ENCODE results near the gene KCNK2.
A peak's percentile ranks its signal among the peaks of the same experiment; 100 is the strongest.

The KCNK2 gene, protein sequence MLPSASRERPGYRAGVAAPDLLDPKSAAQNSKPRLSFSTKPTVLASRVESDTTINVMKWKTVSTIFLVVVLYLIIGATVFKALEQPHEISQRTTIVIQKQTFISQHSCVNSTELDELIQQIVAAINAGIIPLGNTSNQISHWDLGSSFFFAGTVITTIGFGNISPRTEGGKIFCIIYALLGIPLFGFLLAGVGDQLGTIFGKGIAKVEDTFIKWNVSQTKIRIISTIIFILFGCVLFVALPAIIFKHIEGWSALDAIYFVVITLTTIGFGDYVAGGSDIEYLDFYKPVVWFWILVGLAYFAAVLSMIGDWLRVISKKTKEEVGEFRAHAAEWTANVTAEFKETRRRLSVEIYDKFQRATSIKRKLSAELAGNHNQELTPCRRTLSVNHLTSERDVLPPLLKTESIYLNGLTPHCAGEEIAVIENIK

DNA sequence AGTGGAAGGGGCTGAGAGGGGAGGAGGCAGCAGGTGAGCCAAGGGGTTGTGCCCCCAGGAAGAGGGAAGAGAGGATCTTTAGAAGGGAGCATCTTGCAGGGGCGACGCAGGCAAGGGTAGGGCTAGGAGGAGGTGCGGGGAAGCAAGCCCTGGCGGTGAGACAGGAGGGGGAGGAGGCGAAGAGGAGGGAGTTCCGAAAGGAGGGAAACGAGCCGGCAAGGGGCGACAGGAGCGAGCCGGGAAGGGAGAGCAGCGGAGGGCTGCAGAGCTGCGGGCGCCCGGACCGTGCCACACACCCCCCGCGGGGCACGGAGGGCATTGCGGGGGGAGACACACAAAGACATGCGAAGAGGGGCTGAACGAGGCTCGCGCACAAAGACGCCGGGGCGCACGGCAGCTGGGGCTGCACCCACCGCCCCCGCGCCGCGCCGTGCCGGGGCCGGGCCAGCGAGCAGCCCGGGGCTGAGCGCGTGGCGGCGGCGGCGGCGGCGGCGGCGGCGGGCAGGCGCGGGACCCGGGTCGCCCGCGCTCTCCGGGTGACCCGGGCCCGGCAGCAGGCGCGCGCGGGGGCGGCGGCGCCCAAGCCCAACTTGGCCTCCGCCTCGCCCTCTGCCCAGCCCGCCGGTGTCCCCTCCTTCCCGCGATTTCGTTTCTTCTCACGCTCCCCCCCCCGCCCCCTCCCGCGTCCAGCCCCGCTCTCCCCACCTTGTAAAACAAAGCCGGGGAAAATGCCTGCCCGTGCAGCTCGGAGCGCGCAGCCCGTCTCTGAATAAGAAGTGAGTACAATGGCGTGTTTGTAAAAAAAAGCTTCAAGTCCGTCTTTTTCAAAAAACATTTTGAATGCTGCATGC lies at the start of gene KCNK2:
Gene KCNK2 (plus strand): TSS at position 206 of the 851 bp plus-strand sequence. CDS start 649 bp downstream, outside the sequence.
- H3K9ac ChIP-seq (ENCODE audit: low read length) = no peak within 1 kb of the TSS
- H3K27ac ChIP-seq (ENCODE audit: low read depth, low read length) = no peak within 1 kb of the TSS
- H3K4me1 ChIP-seq (ENCODE audit: insufficient read depth, low read length) = peaks cover 6% of the 10 kb centered on the region
- H3K36me3 ChIP-seq (ENCODE audit: insufficient read depth, low read length) = no peaks in the 10 kb centered on the region
- peaks cover 18 to 21% of the 10 kb centered on the region in 2 donors for H3K27me3 ChIP-seq (ENCODE audit: control insufficient read depth in 1 of 2, insufficient read depth in 2 of 2, low read length in 2 of 2)
- no peaks in the 10 kb centered on the region for H3K9me3 ChIP-seq (ENCODE audit: low read length)
- peak within 1 kb of the TSS; percentile 8 to 41 for H3K4me3 ChIP-seq (ENCODE audit: low read depth in 1 of 2, low read length in 2 of 2)

DNA sequence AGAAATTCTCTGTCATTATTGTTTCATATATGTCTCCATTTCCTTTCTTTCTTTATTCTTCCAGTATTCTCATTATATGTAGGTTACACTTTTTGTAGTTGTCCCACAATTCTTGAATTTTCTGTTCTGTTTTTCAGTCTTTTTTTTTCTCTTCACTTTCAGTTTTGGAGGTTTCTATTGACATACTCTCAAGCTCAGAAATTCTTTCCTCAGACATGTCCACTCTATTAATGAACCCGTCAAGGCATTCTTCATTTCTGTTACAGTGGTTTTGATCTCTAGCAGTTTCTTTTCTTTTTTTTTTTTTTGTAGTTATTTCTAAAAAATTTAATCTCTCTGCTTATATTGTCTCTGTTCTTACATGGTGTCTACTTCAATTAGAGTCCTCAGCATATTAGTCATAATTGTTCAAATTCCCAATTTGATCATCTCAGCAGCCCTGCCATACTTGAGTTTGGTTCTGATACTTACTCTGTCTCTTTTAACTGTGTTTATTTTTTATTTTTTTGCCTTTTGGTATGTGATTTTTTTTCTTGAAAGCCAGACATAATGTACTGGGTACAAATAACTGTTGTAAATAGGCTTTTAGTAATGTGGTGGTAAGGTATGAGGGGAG lies 49.5 kb upstream of the KCNK2 start:
- Histone ChIP-seq H3K9ac (ENCODE audit: low read length) (no peak overlapping the region), H3K4me1 (ENCODE audit: insufficient read depth, low read length) (no peaks in the 10 kb centered on the region), H3K36me3 (ENCODE audit: insufficient read depth, low read length) (no peaks in the 10 kb centered on the region), H3K27ac (ENCODE audit: low read depth, low read length) (no peak overlapping the region), H3K27me3 (ENCODE audit: control insufficient read depth in 1 of 2, insufficient read depth in 2 of 2, low read length in 2 of 2) (no peaks in the 10 kb centered on the region), H3K9me3 (ENCODE audit: low read length) (no peaks in the 10 kb centered on the region), H3K4me3 (ENCODE audit: low read depth in 1 of 2, low read length in 2 of 2) (no peak overlapping the region)

DNA sequence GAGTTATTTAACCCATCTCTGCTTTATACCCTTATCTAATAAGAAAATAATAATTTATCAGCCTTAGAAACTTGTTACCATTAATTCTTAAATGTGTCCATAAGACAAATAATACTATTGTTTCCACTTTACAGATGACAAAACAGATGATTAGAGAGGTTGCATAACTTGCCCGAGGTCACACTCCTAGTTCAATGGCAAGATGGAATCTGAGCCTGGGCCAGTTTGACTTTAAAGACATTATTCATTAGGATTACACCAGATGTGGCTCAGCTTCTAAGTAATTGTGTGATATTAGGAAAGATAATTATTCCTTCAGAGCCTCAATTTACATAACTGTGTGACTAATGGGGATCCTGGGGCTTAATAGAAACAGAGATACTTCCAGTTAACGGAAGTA lies 42.3 kb upstream of the KCNK2 start:
- Histone ChIP-seq H3K36me3 (ENCODE audit: insufficient read depth, low read length) (no peaks in the 10 kb centered on the region), H3K9ac (ENCODE audit: low read length) (no peak overlapping the region), H3K9me3 (ENCODE audit: low read length) (no peaks in the 10 kb centered on the region), H3K4me3 (ENCODE audit: low read depth in 1 of 2, low read length in 2 of 2) (no peak overlapping the region), H3K27me3 (ENCODE audit: control insufficient read depth in 1 of 2, insufficient read depth in 2 of 2, low read length in 2 of 2) (no peaks in the 10 kb centered on the region), H3K27ac (ENCODE audit: low read depth, low read length) (no peak overlapping the region), H3K4me1 (ENCODE audit: insufficient read depth, low read length) (no peaks in the 10 kb centered on the region)

DNA sequence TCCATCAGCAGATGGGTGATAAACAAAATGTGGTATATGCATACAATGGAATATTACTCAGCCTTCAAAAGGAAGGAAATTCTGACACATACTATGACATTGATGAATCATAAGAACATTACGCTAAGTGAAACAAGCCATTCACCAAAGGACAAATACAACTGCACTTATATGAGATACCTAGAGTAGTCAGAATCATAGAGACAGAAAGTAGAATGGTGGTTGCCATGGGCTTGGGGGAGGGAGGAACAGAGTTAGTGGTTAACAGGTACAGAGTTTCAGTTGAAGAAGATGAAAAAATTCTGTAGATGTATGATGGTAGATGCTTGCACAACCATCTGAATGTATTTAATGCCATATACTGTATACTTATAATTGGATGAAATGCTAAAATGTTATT lies 39.1 kb upstream of the KCNK2 start:
- H3K4me3 ChIP-seq (ENCODE audit: low read depth in 1 of 2, low read length in 2 of 2) = no peak overlapping the region
- H3K36me3 ChIP-seq (ENCODE audit: insufficient read depth, low read length) = no peaks in the 10 kb centered on the region
- no peak overlapping the region for H3K9ac ChIP-seq (ENCODE audit: low read length)
- H3K9me3 ChIP-seq (ENCODE audit: low read length) = no peaks in the 10 kb centered on the region
- H3K4me1 ChIP-seq (ENCODE audit: insufficient read depth, low read length) = no peaks in the 10 kb centered on the region
- H3K27ac ChIP-seq (ENCODE audit: low read depth, low read length) = no peak overlapping the region
- H3K27me3 ChIP-seq (ENCODE audit: control insufficient read depth in 1 of 2, insufficient read depth in 2 of 2, low read length in 2 of 2) = no peaks in the 10 kb centered on the region

DNA sequence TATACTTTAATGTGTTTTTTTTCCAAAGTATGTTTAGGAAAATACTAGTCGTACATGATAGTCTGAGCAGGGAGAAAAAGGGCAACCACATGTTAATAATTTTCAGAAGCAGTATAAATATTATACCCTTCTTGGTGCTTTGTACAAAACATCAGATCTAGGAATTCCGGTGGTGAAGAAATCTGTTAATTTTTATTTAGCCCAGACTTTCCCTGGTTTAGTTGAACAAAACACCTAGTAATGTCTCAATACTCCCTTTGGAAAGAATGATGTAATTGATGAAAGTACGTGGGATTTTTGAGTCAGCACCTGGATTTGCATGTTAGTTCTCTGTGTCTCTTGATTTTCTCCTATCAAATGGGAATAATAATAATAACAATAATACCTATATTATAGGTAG lies 38.4 kb upstream of the KCNK2 start:
- Histone ChIP-seq H3K27me3 (ENCODE audit: control insufficient read depth in 1 of 2, insufficient read depth in 2 of 2, low read length in 2 of 2) (no peaks in the 10 kb centered on the region), H3K4me3 (ENCODE audit: low read depth in 1 of 2, low read length in 2 of 2) (no peak overlapping the region), H3K36me3 (ENCODE audit: insufficient read depth, low read length) (no peaks in the 10 kb centered on the region), H3K9me3 (ENCODE audit: low read length) (no peaks in the 10 kb centered on the region), H3K27ac (ENCODE audit: low read depth, low read length) (no peak overlapping the region), H3K4me1 (ENCODE audit: insufficient read depth, low read length) (no peaks in the 10 kb centered on the region), H3K9ac (ENCODE audit: low read length) (no peak overlapping the region)

DNA sequence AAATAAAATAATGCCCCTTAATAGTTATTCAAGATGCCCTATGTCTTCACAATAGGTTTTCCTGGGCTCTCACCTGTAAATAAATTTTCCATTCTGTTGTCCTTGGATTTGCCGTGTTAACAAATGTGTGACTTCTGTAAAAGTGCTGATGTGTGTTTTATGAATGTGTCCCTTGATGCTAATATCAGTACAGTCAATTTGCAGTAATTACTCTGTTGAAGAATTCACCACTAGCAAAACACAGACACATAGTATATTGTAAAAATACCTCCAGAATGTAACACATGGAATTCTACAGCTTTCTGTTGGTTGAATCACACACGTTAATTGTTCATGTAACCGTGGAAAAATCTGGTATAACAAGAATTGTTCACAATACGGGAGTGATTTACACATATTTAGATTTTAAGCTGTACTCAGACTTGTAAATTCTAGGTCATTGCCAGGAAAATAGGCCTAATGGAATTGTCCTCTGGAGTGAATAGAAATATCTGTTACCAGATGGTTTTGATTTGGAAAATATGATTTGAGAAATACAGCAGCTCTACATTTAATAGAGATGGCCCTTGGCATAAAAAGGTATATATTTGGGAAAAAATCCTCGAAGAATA lies 36.7 kb upstream of the KCNK2 start:
- H3K36me3 ChIP-seq (ENCODE audit: insufficient read depth, low read length) = no peaks in the 10 kb centered on the region
- H3K4me3 ChIP-seq (ENCODE audit: low read depth in 1 of 2, low read length in 2 of 2) = no peak overlapping the region
- no peak overlapping the region for H3K27ac ChIP-seq (ENCODE audit: low read depth, low read length)
- no peaks in the 10 kb centered on the region for H3K4me1 ChIP-seq (ENCODE audit: insufficient read depth, low read length)
- no peak overlapping the region for H3K9ac ChIP-seq (ENCODE audit: low read length)
- H3K9me3 ChIP-seq (ENCODE audit: low read length) = no peaks in the 10 kb centered on the region
- no peaks in the 10 kb centered on the region for H3K27me3 ChIP-seq (ENCODE audit: control insufficient read depth in 1 of 2, insufficient read depth in 2 of 2, low read length in 2 of 2)

DNA sequence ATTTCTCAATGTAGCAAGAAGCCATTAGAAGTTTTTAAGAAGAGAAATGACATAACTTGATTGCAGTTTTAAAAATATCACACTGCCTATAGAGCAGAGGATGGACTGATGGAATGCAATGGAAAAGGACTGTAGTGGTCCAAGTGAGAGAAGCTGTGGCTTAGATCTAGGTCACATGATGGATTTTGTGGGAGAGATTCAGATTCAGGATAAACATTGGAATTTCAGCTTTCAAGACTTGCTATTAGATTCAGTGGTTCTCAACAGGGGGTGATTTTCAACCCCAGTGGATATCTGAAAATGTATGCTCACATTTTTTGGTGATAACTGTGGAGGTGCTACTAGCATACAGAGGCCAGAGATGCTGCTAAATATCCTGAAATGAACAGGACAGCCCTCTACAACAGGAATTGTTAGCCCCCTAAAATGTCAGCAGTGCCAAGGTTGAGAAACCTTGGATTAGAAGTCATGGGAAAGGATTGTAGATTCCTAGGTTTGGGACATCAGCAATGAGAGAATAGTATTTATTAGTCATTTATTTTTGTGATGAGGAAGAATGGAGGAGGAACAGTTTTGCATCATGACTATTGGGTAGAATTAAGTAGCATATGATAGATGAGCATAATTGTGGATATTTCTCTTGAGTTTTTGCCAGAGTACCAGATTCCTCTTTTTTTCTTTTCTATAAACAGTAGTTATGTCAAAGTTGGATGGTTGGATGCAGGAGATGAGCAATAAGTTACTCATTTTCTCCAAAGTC lies 30.1 kb upstream of the KCNK2 start:
- Histone ChIP-seq H3K9ac (ENCODE audit: low read length) (no peak overlapping the region), H3K36me3 (ENCODE audit: insufficient read depth, low read length) (no peaks in the 10 kb centered on the region), H3K9me3 (ENCODE audit: low read length) (no peaks in the 10 kb centered on the region), H3K27me3 (ENCODE audit: control insufficient read depth in 1 of 2, insufficient read depth in 2 of 2, low read length in 2 of 2) (no peaks in the 10 kb centered on the region), H3K4me3 (ENCODE audit: low read depth in 1 of 2, low read length in 2 of 2) (no peak overlapping the region), H3K4me1 (ENCODE audit: insufficient read depth, low read length) (no peaks in the 10 kb centered on the region), H3K27ac (ENCODE audit: low read depth, low read length) (no peak overlapping the region)

DNA sequence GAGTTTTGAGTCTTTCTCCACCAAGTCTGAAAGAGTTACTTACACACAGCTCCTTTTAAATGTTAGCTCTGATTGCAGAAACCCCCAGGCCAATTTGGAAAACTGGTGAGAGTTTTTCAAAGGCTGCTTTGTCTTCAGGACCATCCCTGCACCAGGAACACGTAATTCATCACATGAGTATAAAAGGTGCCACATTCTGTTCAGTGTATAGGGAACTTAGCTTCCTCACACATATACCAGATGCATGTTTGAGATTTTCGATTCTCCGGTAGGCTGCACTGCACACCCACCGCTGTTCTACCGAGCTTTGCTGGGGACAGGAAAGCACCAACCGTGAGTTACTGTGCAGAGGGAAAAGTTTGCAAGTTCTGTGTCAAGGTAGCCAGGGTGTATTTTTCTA lies 28.3 kb upstream of the KCNK2 start:
- Histone ChIP-seq H3K4me3 (ENCODE audit: low read depth in 1 of 2, low read length in 2 of 2) (no peak overlapping the region), H3K27me3 (ENCODE audit: control insufficient read depth in 1 of 2, insufficient read depth in 2 of 2, low read length in 2 of 2) (no peaks in the 10 kb centered on the region), H3K4me1 (ENCODE audit: insufficient read depth, low read length) (no peaks in the 10 kb centered on the region), H3K9ac (ENCODE audit: low read length) (no peak overlapping the region), H3K9me3 (ENCODE audit: low read length) (no peaks in the 10 kb centered on the region), H3K27ac (ENCODE audit: low read depth, low read length) (no peak overlapping the region), H3K36me3 (ENCODE audit: insufficient read depth, low read length) (no peaks in the 10 kb centered on the region)

DNA sequence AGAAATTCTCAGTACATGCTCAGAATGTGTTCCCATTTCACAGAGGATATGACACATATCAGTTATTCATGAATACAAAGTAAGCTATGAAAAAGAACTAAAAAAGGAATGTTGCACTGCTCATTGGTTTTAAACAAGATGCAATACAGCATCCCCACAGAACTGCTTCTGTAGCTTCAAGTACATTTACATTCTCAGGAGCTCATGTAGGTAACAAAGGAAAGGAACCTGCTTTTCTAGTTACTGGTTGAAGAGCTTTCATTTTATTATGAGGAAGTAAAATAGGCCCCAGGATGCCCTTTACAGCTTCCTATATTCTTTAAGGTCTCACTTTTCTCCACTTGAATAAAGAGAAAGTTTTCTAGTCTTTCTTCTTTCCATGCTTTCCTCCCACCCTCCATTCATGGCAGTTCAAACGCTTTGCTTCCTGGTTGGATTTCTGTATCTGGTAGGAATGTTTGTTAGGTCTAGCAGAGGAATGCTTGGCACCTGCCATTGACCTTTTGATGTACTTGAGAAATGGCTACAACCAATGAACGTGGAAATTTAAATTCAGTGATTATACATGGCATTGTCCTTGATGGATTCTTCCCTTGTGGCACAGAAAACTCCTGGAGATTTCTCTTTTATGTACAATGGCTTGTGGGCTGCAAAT lies 27.1 kb upstream of the KCNK2 start:
- Histone ChIP-seq H3K4me3 (ENCODE audit: low read depth in 1 of 2, low read length in 2 of 2) (no peak overlapping the region), H3K9me3 (ENCODE audit: low read length) (no peaks in the 10 kb centered on the region), H3K36me3 (ENCODE audit: insufficient read depth, low read length) (no peaks in the 10 kb centered on the region), H3K4me1 (ENCODE audit: insufficient read depth, low read length) (no peaks in the 10 kb centered on the region), H3K27me3 (ENCODE audit: control insufficient read depth in 1 of 2, insufficient read depth in 2 of 2, low read length in 2 of 2) (no peaks in the 10 kb centered on the region), H3K27ac (ENCODE audit: low read depth, low read length) (no peak overlapping the region), H3K9ac (ENCODE audit: low read length) (no peak overlapping the region)

DNA sequence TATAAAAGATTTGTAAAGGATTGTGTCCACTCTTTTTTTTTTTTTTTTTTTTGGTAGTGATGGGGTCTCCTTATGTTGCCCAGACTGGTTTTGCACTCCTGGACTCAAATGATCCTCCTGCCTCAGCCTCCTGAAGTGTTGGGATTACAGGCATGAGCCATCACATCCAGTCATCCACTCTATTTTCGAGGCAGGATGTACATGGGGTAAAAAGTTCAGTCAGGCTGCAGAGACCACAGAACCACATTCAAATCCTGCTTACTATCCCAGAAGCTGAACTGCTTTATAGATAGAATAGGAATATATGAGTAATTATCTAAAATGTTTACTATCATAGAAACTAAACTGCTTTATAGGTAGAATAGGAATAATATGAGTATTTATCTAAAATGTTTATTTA lies 26.0 kb upstream of the KCNK2 start:
- Histone ChIP-seq H3K9ac (ENCODE audit: low read length) (no peak overlapping the region), H3K4me3 (ENCODE audit: low read depth in 1 of 2, low read length in 2 of 2) (no peak overlapping the region), H3K27me3 (ENCODE audit: control insufficient read depth in 1 of 2, insufficient read depth in 2 of 2, low read length in 2 of 2) (no peaks in the 10 kb centered on the region), H3K27ac (ENCODE audit: low read depth, low read length) (no peak overlapping the region), H3K36me3 (ENCODE audit: insufficient read depth, low read length) (no peaks in the 10 kb centered on the region), H3K9me3 (ENCODE audit: low read length) (no peaks in the 10 kb centered on the region), H3K4me1 (ENCODE audit: insufficient read depth, low read length) (no peaks in the 10 kb centered on the region)
